ENCODE measurements around the gene SH3BP2.

The SH3BP2 gene

DNA sequence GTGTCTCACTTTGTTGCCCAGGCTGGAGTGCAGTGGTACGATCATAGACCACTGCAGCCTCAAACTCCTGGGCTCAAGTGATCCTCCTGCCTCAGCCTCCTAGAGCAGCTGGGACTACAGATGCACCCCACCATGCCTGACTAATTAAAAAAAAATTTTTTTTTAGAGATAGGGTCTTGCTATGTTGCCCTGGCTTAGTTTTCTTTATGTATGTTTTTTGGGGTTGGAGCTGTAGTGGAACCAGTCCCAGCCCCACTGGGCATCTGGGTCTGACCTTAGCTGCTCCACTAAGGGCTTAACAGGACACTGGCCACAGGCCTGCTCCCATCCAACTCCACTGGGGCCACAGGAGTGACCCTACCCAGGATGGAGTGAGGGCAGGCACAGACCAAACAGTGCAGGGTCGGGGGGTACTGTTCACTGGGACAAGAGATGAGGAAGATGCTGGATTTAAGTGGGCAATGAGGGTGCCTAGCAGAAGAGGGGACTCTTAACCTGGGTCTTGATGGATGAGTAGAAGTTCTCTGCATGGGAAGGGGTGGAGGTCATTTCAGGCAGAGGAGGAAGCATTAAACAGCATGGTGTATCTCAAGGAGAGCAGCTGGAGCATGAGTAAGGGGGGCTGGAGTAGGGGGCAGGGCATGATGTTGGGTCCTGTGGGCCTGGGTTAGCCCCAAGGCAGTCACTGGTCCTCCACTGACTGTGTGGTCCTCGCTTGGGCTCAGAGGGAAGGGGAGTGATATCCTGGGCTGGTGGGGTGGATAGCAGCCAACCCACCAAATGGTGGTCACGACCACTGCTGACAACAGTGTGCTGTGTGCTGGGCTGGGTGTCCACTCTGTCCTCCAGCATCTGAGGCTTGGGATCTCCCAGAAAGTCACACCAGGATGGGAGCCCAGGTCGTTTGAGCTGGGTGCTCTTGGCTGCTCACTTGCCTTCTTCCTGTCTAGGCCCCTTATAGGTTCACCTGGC is 26.6 kb downstream of the SH3BP2 start:
- DNase-seq (ENCODE audit: low read depth in 2 of 2) = no peak

DNA sequence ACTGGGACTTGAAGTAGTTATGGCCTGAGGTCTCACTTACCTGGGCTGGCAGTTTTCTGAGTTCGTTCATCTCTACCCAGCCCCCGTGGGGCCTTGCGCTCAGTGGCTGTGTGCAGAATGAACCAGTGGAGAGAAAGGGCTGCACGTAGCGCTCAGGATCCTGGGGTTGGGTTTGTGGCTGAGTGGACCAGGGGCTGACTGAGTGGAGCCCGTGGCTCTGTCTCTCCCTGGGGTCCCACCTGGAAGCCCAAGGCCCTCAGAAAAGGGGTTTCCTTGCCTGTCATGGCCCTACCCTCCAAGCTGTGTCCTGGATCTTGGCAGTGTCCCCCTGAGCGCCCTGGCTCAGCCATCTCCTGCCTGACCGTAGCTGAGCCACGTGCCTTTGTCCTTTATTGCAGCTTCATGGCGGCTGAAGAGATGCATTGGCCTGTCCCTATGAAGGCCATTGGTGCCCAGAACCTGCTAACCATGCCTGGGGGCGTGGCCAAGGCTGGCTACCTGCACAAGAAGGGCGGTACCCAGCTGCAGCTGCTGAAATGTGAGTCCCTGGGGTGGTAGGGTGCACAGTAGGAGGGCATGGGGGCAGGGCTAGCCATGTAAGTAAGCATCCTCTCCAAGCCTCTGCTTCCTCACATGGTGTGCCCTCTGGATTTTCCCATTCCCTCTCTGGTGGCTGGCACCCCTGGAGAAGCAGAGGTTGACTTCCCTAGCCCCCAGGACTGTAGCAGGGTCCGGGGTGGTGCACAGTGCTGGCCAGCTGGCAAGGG is 27.5 kb downstream of the SH3BP2 start:
- no peak for DNase-seq (ENCODE audit: low read depth in 2 of 2)

DNA sequence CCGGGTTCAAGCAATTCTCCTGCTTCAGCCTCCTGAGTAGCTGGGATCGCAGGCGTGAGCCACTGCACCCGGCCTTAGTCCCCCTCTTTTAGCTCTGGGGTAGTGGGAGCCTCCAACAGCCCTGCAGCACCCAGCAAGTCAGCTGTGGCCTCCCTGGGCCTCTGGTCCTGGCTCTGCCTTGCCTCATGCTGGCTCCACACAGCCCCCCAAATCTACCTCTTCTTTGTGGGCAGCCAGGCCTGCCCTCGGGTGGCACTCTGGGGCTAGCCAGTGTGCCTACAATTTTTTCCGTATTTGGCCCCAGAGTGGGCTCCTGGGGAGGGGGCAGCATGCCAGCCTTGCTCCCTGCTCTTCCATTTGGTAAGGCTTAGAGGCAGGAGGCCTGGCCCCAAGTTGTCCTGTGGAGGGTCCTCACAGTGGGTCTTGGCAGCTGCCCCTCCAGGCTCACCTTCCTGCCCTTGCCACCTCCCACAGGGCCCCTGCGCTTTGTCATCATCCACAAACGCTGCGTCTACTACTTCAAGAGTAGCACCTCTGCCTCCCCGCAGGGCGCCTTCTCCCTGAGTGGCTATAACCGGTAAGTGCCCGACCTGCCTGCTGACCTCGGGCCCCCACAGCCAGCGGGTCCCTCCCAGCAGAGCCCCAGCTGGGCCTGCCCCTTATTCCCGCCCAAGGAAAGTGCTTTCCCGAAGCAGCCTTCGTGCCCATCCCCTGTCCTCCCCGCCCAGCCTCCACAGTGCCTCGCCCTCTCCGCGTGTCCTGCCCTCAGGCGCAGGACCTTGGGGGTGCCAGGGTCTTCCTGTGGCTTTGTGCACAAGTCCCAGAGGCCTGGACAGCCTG is 29.8 kb downstream of the SH3BP2 start:
- no peak for DNase-seq (ENCODE audit: low read depth in 2 of 2)

DNA sequence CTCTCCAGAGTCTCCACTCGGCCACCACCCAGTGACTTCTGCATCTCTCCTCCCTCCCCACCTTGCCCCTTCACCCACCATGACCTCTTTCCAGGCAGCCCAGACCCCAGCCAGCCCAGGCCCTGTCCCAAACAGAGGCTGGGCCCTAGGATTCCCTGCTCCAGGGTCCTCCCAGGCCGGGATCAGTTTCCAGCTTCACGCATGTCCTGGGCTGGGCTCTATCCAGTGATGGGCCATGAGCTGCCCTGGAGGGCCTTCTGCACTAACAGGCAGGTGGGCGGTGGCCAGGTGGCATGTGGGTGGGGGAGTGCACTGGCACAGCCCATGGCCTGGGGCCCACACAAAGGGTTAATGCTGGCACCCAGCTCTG is 30.4 kb downstream of the SH3BP2 start:
- no peak for DNase-seq (ENCODE audit: low read depth in 2 of 2)

DNA sequence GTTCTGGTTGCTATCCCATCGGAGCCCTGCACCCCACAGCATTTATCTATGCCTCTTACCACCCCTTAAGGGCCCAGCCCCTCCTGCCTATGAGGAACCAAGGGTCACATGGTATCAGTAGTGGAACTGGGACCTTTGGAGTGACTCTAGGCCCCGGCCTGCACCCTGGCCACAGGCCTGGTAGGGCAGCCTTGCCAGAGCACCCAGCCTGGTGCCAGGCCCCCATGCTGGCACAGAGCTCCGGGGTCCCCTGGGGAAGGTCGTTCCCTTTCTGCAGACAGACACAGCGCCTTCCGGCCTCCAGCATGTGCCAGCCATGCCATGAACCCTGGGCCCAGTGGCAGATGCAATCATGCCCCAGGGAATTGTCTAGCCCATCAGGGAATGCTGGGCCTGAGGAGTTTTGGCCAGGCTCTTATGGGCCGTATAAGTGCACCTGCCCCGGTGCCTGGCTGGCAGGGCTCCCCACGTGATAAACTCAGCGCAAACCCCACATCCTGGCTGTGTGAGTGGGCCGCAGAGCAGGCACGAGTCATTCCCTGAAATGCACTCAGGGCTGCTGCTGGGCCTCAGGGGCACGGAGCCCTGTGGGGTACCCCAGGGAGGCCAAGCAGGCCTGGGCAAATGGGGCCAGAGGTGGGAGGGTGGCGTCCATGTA is 30.9 kb downstream of the SH3BP2 start:
- DNase-seq (ENCODE audit: low read depth in 2 of 2) = no peak

DNA sequence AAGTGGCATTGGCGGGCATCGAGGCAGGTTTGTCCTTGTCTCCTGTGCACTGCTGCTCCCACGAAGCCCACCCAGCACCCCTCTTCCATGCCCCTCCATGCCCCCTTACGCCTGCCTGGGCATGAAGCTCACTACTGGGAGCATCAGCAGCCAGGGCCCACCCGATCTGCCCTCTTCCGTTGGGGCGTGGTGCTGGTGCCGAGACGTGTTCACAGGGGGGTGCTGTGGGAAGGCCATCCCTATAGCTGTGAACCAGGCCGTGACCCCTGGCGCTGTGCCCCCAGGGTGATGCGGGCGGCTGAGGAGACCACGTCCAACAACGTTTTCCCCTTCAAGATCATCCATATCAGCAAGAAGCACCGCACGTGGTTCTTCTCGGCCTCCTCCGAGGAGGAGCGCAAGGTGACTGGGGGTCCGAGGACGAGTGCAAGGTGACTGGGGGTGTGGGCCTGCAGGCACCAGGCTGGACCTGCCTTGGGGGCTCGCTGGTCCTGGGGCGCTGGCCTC is 31.5 kb downstream of the SH3BP2 start:
- no peak for DNase-seq (ENCODE audit: low read depth in 2 of 2)

DNA sequence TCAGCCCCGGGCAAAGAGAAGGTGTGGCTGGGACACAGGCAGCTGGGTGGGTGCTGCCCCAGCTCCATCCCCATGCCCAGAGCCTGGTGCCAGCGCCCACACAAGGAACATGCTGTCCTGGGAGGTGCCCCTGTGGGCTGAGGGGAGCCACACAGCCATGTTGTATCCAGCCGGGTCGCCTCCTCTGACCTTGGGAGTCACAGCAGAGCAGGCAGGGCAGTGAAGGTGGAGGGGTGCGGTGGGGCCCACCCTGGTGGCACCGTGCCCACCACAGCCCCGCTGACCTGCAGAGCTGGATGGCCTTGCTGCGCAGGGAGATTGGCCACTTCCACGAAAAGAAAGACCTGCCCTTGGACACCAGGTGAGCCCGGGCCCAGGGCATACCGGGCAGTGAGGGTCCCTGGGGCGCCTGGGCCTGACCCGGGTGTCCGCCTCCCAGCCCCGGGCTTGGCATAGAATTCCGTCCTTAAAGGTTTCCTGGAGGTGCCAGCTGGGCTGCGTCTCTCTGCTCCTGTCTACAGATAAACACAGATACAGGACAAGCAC is 32.0 kb downstream of the SH3BP2 start:
- no peak for DNase-seq (ENCODE audit: low read depth in 2 of 2)

DNA sequence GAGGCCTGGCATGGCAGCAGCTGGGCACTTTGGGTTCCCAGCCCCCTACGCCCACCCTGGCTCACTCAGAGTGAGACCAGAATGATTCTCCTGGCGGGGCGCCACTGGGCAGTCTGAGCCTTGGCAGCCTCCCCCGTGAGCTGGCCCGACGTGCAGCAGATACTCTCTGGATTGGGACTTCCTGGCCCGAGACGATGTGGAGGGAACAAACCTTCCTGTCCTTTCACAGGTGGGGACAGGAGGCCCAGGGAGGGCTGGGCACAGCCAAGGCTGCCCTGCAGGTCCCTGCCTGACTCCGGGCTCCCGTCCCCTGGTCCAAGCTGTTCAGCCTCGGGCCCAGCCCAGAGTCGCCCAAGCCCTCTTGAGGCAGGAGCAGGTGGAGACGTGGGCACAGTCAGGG is 32.9 kb downstream of the SH3BP2 start:
- DNase-seq (ENCODE audit: low read depth in 2 of 2) = no peak

DNA sequence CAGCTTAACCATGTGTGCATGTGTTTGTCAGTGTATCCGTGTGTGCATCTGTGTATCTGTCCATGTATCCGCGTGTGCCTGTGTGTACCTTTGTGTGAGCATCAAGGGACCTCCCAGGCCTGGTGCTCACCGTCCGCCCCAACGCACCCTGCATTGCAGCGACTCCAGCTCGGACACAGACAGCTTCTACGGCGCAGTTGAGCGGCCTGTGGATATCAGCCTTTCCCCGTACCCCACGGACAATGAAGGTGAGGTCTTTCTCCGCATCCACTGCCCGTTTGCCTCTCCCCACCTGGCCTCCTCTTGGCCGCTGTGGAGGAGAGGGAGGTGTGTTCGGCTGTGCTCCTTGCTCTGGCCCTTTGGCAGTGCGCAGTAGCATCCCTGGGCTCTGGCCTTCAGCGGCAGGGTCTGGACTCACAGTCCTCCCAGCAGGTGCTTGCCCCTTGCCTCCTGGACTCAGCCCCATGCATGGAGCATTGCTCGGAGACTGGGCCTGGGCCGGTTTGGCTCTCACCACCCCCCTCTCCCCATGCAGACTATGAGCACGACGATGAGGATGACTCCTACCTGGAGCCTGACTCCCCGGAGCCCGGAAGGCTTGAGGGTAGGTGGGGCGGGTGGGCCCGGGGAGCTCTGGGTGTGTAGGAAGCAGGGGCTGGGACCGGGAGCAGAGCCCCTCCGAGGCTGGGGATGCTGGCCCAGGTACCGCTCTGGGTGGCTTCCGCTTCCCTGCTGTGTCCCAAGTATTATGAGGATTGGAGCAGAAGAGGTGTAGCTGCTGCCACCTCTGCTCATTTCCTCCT is 34.4 kb downstream of the SH3BP2 start:
- no peak for DNase-seq (ENCODE audit: low read depth in 2 of 2)

DNA sequence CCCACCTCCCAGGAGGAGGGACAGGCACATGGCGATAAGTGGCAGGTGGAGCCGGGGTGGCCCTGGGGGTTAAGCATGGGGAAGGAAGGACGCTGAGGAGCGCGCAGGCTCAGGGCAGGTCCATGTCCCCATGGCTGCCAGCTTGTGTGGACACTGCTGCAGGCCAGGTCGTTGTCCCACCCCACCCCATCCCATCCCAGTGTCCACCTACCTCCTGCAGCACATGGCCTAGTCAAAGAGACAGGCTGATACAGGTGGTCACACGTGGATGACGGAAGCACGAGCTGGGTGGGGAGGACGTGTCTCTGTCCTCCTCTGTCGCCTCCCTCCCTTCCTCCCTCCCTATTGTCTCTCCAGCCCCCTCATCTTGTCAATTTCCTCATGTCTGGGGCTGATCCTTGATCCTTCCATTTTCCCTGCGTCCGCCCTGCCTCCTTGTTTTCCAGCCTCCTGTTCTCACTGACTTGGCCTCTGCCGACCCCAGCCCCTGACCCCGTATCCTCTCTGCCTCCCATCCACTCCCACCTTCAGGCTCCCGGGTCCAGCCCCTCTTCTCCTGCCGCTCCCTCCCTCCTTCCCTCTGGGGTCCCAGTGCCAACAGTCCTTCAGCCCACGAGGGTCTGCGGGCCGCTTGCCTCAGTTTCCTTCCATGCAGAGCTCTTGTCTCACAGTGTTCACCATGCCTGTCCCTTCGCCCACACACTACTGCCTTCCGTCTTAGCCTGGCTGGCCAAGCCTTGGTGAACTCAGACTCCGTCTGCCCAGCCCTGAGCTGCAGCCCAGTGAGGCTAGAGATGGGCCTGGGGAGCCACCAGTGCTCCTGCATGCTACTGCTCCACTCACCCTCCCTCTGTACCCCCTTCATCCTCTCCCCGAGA is 35.2 kb downstream of the SH3BP2 start:
- no peak for DNase-seq (ENCODE audit: low read depth in 2 of 2)

DNA sequence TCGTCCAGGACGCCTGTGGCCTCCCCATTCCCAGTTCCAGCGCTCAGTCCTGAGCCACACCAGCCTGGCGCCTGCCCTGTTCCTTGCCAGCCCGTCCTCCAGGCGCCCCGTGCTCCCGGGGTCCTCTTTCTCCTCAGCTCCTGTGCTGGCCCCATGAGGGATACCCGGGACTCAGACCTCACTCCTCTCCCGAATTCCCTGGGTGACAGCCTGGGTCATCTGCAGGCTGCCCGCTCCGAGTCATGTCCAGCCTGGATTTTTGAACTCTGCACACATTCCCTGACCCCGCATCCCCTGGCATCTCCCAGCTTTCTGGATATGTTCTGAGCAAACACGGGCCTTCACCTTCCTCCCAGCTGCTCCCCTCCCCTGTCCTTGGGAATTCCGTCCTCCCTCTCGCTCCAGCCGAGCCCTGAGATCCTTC is 35.9 kb downstream of the SH3BP2 start:
- DNase-seq (ENCODE audit: low read depth in 2 of 2) = no peak

DNA sequence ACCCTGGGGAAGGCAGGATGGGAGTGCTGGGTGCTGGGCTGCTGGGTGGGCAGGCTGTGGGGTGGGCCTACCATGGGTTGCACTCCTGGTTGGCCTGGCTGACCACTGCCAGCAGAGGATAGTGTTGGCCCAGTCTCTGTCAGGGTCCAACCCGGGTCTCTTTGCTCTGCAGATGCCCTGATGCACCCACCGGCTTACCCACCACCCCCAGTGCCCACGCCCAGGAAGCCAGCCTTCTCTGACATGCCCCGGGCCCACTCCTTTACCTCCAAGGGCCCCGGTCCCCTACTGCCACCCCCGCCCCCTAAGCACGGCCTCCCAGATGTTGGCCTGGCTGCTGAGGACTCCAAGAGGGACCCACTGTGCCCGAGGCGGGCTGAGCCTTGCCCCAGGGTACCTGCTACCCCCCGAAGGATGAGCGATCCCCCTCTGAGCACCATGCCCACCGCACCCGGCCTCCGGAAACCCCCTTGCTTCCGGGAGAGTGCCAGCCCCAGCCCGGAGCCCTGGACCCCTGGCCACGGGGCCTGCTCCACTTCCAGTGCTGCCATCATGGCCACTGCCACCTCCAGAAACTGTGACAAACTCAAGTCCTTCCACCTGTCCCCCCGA is 36.5 kb downstream of the SH3BP2 start:
- DNase-seq (ENCODE audit: low read depth in 2 of 2) = no peak

DNA sequence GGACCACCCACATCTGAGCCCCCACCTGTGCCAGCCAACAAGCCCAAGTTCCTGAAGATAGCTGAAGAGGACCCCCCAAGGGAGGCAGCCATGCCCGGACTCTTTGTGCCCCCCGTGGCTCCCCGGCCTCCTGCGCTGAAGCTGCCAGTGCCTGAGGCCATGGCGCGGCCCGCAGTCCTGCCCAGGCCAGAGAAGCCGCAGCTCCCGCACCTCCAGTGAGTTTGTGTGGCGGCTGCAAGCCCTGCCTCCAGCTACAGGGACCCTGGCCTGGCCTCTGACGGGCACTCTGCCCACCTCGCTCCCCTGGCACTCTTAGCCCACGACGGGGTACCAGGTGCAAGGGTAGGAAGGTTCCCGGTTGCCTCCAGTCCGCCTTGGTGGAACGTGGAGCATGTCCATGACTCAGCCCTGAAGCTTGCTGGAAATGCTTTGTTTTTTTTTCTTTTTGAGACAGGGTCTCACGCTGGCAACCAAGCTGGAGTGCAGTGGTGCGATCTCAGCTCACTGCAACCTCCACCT is 37.1 kb downstream of the SH3BP2 start:
- no peak for DNase-seq (ENCODE audit: low read depth in 2 of 2)

DNA sequence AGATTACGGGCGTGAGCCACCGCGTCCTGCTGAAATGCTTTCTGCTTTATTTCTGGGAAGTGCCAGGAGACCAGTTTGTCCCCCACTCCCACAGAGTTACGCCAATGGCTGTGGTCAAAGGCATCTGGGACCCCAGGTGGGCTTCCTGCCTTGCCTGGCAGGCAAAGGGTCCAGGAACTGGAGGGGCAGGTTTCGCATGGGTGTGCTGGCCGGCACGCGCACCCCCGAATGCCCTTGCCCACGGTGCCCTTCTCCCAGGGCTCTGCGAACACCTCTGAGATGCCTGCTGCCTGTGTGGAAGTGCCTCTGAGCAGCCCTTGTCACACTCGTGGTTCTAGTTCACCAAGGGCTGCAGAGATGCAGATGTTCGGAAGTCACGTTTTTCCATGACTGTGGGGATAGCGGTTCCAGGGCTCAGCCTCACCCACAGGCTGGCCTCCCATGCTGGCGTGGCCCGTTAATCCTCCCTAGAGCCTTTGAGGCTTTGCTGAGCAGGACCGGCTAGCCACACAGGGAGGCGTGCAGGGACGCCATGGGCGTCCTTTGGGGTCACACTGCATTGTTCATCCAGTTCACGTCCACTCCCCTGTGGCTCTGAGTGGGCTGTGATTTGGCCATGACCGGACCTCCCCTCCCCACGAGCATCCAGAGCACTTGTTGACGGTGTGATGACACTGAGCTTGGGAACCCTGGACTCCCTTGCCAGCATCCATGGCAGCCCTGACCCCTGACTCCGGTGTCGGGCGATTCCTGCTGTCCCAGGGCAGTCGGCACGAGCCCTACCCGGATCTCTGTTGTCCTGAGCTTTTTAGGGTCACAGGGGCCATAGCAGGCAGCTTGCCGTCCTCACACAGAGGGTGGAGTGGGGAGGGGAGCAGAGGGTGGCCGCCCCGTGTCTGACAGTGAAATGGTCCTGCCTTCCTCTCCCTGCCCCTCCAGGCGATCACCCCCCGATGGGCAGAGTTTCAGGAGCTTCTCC is 38.0 kb downstream of the SH3BP2 start:
- DNase-seq (ENCODE audit: low read depth in 2 of 2) = no peak

DNA sequence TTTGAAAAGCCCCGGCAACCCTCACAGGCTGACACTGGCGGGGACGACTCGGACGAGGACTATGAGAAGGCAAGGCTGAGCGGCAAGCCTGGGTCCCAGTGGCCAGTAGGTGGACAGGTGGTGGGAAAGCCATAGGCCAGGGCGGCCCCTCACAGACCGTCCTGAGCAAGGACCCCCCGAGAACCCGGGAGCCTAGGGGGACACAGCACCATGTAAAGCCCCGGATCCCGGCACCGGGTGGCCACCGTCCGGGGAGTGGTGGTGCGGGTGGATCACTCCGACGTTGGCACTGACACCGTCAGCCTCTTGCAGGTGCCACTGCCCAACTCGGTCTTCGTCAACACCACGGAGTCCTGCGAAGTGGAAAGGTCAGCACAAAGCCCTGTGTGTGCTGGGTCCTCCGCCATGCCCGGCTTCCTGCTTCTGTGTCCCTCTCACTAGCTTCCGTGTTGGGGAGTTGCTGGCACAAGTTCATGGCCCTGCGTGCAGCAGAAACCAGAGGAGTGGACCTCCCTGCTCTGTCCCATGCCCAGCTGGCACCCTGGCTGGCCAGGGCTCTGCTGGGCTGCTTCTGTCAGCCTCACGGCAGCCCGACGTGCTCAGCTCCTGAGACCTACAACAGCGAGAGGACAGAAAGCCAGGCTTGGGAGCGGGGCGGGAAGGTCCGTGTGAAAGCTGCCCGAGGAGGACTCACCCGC is 38.9 kb downstream of the SH3BP2 start:
- no peak for DNase-seq (ENCODE audit: low read depth in 2 of 2)

DNA sequence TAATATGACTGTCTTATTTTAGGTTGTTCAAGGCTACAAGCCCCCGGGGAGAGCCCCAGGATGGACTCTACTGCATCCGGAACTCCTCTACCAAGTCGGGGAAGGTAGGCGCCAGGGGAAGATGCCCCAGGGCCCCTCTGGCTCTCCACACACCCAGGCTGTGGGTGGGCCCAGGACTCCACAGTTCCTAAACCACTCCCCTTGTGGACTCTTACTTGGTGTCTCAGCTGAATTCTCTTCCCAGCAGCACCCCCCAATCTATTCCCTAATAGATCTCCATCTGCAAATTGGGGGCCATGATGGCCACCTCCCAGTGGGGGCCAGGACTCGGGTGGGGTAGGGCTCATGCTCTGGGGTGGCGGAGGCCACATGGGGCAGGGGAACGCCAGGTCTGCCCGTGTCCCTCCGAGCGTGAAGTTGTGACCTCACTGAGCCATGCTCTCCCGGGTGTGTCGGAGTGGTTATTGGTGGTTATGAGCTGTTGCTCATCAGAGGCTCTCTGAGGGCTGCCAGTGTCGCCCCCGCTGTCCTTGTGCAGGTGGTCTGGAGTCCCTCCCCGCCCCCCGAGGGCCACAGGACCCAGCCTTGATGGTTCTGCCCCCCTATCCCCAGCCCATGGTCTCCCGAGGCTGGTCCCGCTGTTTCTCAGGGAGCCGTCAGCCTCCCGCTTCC is 39.6 kb downstream of the SH3BP2 start:
- DNase-seq (ENCODE audit: low read depth in 2 of 2) = no peak
